BJ (cell line): Measurements from ENCODE around the gene MTHFD1L. TPM values are rescaled to one million over a fixed set of nuclear protein-coding genes. Genes with fewer than 3 reads are reported as not detected.
A peak's percentile ranks its signal among the peaks of the same experiment; 100 is the strongest.

Experiments
- CTCF ChIA-PET: fragments of 350-600 bp; formaldehyde crosslinking; extraction: SDS; loops from one replicate; lab custom pipeline; 2021; ENCODE audit warnings: antibody characterized with exemption, inconsistent platforms; lab: Yijun Ruan, JAX
- POLR2A ChIA-PET: fragments of 300-600 bp; sonication (Branson Sonifier 250); formaldehyde crosslinking; extraction: SDS; loops from one replicate; lab custom pipeline; 2021; ENCODE audit warnings: antibody characterized with exemption; lab: Charles Lee
- DNase-seq: peaks from one replicate; pipeline ENCODE4 v3.0.0-alpha.2; 2011; ENCODE audit warnings: low read depth
- H3K27me3 ChIP-seq: 2 replicates; pipeline ENCODE4 v1.6.0; 2011; ENCODE audit warnings: low read length; ENCODE audit not compliant: control insufficient read depth, insufficient read depth
- H3K36me3 ChIP-seq: 2 replicates; pipeline ENCODE4 v1.5.1; 2011; ENCODE audit warnings: low read length; ENCODE audit not compliant: control insufficient read depth, insufficient read depth
- H3K4me3 ChIP-seq: 2 replicates; pipeline ENCODE4 v1.5.1; 2011; ENCODE audit warnings: low read depth, mild to moderate bottlenecking, control low read depth, low read length
- CTCF ChIP-seq: IDR thresholded peaks from 2 replicates; pipeline ENCODE4 v1.5.1; 2011; ENCODE audit warnings: low read depth, mild to moderate bottlenecking, control low read depth, inconsistent platforms, low read length, moderate library complexity; ENCODE audit not compliant: insufficient read depth
- polyA plus RNA-seq: library from polyadenylated mRNA; depleted of rRNA; stranded (reverse); fragments of >200 nt; gene quantifications from 2 replicates; pipeline ENCODE4 v1.2.3, GENCODE V29; 2011

MTHFD1L gene
- polyA plus RNA-seq, 1 experiment = 58.9 TPM

- TF ChIP-seq CTCF = no peak
- Histone ChIP-seq H3K36me3 (peaks cover 9% of the 10 kb centered on the region), H3K27me3 (no peaks in the 10 kb centered on the region), H3K4me3 (no peak overlapping the region)
- POLR2A ChIA-PET = no interaction called here
- DNase-seq = no peak
- CTCF ChIA-PET = interaction anchor here (1.1 kb wide), 1 partner anchor 10 kb away, joined by 5 read pairs; no protein-coding TSS in a partner anchor
These were observed 11.1 kb downstream of the MTHFD1L start for GRCh38 chr6:150876598-150876997.

- H3K27me3 ChIP-seq = no peaks in the 10 kb centered on the region
- ChIA-PET POLR2A (no interaction called here), CTCF (interaction anchor here (1.0 to 1.6 kb wide), 2 partner anchors 8 to 15 kb away, joined by 3 read pairs; no protein-coding TSS in a partner anchor)
- H3K36me3 ChIP-seq = peaks cover 9% of the 10 kb centered on the region
- no peak for DNase-seq
- H3K4me3 ChIP-seq = no peak overlapping the region
- TF ChIP-seq CTCF = no peak
These were observed 12.4 kb downstream of the MTHFD1L start for GRCh38 chr6:150877928-150878327.

GRCh38 chr6:150878347-150879213 is 13.1 kb downstream of the MTHFD1L start:
- ChIA-PET POLR2A (interaction anchor here (0.6 kb wide), 1 partner anchor 12 kb away, joined by 7 read pairs; no protein-coding TSS in a partner anchor), CTCF (interaction anchor here (0.7 to 1.6 kb wide), 3 partner anchors 9 to 14 kb away, joined by 3 read pairs; no protein-coding TSS in a partner anchor)
- peaks cover 9% of the 10 kb centered on the region for H3K36me3 ChIP-seq
- no peak for DNase-seq
- no peak for TF ChIP-seq CTCF
- H3K4me3 ChIP-seq = no peak overlapping the region
- no peaks in the 10 kb centered on the region for H3K27me3 ChIP-seq

- no peak for DNase-seq
- TF ChIP-seq CTCF = no peak
- CTCF ChIA-PET = no interaction called here
- POLR2A ChIA-PET = interaction anchor here (0.5 kb wide), 1 partner anchor 510 kb away, joined by 3 read pairs; no protein-coding TSS in a partner anchor
- Histone ChIP-seq H3K27me3 (no peaks in the 10 kb centered on the region), H3K4me3 (no peak overlapping the region), H3K36me3 (peaks cover 15% of the 10 kb centered on the region)
These were observed 14.8 kb downstream of the MTHFD1L start for GRCh38 chr6:150880336-150880735.

- Histone ChIP-seq H3K4me3 (no peak overlapping the region), H3K36me3 (peaks cover 18% of the 10 kb centered on the region), H3K27me3 (no peaks in the 10 kb centered on the region)
- DNase-seq = peak; percentile 98
- ChIA-PET POLR2A (interaction anchor here (0.6 to 1.3 kb wide), 4 partner anchors 12 to 446 kb away, joined by 3 to 11 read pairs (median 6); partner anchors contain the start of gene MTHFD1L), CTCF (interaction anchor here (0.6 to 1.6 kb wide), 8 partner anchors 10 to 465 kb away, joined by 3 to 5 read pairs (median 3); partner anchors contain the start of gene MTHFD1L)
- no peak for TF ChIP-seq CTCF
These were observed 16.5 kb downstream of the MTHFD1L start for GRCh38 chr6:150881911-150882481.
